Prostate gland (tissue), 2 donors: ENCODE data around the gene SKIC8.

ENCODE experiments used
- CTCF ChIP-seq, 4 experiments: fragments of 200-600 bp in 2 of 4; fragments of 450-650 bp in 2 of 4; sonication (generic) in 2 of 4; IDR thresholded peaks; 1 replicate in 3 of 4; 2 replicates in 1 of 4; pipeline ENCODE4 v1.5.1; 2016 to 2019; ENCODE audit warnings: antibody characterized with exemption in 4 of 4, mild to moderate bottlenecking in 2 of 4, moderate library complexity in 2 of 4
- POLR2A ChIP-seq: fragments of 450-650 bp; IDR thresholded peaks from one replicate; pipeline ENCODE4 v1.6.1; 2016; ENCODE audit warnings: antibody characterized with exemption, mild to moderate bottlenecking

DNA sequence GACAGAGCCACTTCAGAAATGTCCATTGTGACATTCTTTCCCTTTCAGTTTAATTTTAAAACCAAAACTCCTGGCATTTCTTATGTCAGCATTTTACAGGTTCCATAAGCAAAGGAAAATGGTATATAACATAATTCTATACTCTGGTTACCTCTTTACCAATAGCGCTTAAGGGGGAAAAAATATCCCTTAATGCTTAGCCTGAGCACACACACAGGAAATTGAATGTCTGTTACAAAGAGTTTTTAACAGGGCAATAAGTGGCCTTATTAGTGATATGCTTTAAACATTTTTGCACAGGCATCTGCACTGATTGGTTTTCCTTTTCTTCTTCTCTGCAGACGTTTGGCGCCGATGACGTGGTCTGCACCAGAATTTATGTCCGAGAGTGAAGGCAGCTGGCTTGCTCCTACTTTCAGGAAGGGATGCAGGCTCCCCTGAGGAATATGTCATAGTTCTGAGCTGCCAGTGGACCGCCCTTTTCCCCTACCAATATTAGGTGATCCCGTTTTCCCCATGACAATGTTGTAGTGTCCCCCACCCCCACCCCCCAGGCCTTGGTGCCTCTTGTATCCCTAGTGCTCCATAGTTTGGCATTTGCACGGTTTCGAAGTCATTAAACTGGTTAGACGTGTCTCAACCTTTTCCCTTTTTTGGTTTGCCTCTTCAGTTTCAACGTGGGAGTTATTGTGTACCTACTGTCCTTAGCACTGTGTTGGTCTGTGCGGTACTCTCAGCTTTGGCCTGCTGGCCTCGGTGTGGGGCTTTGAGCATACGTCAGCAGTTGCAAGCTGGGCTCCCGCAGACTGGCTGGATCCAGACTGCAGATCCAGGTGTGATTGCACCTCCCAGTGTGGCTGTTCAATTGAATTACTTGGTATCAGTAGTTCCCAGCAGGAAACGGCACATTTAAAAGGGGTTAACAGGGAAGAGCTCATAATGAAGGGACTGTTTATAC, 48.5 kb upstream of the SKIC8 start:
- no peak for TF ChIP-seq CTCF (IDR thresholded peaks at IDR 0.05)
- no peak for TF ChIP-seq POLR2A
